GM21381 (cell line): ENCODE data around the gene ETS1.
"Not testable (repeated sequence)": the region's sequence is repeated elsewhere in the genome, so short reads cannot be mapped to it uniquely, and the experiment has no call there.

Source experiments
- ATAC-seq: cut with Tn5 transposase; IDR thresholded peaks from one replicate; pipeline ENCODE4 v1.9.1; 2021; ENCODE audit warnings: mild to moderate bottlenecking, moderate library complexity; ENCODE audit not compliant: unreplicated experiment

ETS1 gene

DNA sequence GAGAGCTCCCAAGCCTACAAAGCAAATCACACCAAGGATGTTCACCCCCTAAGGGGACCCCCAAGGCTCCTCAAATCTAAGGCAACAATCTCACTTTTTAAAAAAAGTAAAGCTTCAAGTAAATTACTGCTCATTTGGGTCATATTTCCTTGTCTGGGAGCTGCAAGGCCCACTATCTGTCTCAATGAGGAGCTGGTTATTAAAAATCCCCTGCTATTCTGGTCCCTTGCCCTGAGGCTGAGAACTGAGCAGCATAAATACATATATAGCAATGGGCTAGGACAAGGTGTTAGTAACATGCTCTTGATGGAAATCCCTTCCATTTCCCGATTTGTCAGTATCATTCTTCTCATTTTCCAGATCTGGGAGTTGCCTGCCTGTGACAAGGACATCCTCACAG lies 119.2 kb downstream of the ETS1 start:
- no peak for ATAC-seq

GRCh38 chr11:128467610-128468041 lies 119.7 kb downstream of the ETS1 start:
- ATAC-seq = no peak

GRCh38 chr11:128467041-128467440 lies 120.3 kb downstream of the ETS1 start:
- no peak for ATAC-seq

GRCh38 chr11:128465946-128466705 lies 121.2 kb downstream of the ETS1 start:
- no peak for ATAC-seq

- ATAC-seq = no peak
Observed at GRCh38 chr11:128465531-128465930, 121.8 kb downstream of the ETS1 start.

DNA sequence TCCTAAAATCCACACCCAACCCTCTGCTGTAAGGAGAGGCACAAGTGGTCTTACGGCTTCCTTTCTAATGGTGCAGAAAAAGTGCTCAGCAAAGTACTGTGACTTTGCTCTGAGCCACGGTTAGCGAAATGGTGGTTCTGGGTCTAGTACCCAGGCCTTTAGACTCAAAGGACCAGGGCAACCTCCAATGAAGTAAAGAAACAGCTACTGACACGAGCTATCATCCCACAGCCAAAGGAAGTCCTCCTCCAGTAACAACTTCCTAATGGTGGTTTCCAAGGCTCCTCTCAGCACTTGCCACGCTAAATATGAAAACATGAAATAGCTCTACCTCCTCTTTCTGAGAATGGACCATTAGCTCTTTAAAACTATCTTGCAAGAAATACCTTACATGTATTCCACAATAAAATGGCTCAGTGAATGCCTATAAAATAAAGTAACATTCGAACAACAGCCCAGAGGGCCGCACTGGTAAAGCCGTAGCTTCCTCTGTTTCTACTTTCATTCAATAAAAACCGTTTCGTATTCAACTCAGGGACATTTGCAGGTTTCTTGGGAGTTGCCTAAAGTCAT lies 122.4 kb downstream of the ETS1 start:
- no peak for ATAC-seq

DNA sequence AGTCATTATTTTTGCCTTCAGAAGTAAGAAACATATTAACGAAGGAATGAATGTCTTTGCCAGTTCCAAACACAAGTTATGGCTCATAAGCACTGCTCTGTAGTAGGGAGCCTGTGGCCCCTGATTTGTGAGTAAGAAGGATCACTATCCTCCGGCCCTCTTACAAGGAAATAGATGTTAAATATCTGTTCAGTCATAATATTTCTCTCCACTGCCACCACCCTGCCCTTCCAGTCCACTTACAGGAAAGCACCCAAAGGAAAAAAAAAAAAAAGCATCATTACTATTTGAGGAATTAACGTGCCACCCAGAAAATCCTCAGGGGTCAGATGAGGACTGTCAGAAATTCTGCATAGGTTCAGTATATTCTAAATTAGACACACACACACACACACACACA lies 123.4 kb downstream of the ETS1 start:
- no peak for ATAC-seq

- no peak for ATAC-seq
Observed at GRCh38 chr11:128463371-128463829, 124.0 kb downstream of the ETS1 start.

DNA sequence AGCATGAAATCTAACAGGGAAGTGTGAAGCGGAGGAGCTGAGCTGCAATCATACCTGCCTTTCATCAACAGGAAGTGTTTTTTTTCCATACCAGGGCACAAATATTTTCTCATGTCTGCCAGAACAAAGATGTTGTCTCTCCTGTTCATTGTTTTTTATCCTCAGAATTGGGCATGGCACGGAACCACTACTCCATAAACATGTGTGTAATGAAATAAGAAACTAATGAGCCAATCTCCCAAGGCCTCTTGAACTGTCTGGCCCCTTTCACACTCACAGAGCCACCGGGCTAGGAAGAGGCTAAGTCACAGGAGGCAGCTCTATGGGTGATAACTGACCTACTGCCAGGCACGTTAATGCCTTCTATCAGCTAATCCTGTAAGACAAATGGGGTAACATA lies 124.4 kb downstream of the ETS1 start:
- no peak for ATAC-seq

DNA sequence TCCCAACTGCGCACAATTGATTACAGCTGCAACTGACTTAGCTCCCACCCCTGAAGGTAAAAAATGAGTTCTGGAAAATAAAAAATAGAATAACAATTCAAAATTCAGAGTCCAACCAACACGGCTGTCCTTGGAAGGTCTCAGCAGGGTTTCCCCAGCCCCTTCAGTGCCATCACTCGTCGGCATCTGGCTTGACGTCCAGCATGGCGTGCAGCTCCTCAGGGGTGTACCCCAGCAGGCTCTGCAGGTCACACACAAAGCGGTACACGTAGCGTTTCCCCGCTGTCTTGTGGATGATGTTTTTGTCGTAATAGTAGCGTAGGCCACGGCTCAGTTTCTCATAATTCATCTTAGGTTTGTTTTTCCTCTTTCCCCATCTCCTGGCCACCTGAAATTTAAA lies 125.2 kb downstream of the ETS1 start:
- no peak for ATAC-seq

GRCh38 chr11:128458321-128458720 lies 129.0 kb downstream of the ETS1 start:
- no peak for ATAC-seq

DNA sequence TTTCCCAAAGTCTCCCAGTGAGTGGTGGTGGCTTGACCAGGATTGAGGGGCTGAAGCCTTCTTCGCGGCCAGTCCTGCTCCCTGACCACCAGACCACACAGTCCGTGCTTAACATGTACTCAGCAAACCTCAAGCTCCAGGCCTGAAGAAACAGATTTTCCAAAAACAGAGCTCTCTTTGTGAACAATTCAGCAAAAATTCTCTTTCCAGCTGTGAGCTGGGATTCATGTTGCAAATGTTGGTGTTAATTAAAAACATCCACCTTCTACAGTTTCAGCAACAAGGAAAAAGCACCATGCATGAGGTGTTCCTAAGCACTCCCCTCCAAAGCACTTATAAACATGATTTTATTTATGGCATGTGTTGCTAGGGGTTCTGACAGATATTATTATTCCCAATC lies 129.5 kb downstream of the ETS1 start:
- no peak for ATAC-seq

GRCh38 chr11:128456566-128457268 lies 130.6 kb downstream of the ETS1 start:
- ATAC-seq = no peak

GRCh38 chr11:128455766-128456165 lies 131.6 kb downstream of the ETS1 start:
- no peak for ATAC-seq

DNA sequence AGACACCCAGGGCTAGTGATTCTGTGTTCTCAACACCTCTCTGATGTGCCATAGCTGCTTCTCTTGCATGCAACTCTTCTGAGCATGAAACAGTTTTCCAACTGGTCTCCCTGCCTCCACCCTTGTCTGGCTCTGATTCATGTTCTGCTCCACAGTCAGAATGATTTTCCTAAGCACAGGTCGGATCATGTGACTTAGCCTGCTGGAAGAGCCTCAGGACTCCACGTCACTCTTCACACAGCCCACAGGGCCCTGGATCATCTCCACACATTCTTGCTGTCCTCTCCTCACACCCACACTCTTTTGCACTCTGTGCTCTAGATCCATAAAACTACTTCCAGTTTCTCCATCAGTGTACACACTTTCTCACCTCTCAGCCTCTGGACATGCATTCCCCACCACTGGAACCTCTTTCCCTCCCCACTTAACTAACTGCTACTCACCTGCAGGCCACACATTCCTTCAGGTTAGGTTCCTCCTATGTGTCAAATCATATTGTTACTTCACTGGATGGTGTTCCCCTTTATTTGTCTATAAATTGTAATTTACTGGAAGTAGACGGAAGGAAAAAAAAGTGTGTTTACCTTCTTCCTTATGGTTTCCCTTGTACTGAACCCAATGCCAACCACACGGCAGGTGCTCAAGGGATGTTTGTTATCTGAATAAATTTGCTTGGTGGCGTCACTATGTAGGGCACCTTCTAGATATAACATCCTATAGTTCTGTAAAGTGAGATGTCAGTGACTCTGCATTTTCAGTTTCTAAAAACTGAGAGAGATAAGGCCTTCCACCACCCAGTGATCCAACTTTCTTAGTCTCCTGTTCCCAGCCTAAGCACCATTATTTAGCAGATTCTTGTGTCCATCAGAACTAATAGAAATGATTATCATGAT lies 133.7 kb downstream of the ETS1 start:
- ATAC-seq = no peak

DNA sequence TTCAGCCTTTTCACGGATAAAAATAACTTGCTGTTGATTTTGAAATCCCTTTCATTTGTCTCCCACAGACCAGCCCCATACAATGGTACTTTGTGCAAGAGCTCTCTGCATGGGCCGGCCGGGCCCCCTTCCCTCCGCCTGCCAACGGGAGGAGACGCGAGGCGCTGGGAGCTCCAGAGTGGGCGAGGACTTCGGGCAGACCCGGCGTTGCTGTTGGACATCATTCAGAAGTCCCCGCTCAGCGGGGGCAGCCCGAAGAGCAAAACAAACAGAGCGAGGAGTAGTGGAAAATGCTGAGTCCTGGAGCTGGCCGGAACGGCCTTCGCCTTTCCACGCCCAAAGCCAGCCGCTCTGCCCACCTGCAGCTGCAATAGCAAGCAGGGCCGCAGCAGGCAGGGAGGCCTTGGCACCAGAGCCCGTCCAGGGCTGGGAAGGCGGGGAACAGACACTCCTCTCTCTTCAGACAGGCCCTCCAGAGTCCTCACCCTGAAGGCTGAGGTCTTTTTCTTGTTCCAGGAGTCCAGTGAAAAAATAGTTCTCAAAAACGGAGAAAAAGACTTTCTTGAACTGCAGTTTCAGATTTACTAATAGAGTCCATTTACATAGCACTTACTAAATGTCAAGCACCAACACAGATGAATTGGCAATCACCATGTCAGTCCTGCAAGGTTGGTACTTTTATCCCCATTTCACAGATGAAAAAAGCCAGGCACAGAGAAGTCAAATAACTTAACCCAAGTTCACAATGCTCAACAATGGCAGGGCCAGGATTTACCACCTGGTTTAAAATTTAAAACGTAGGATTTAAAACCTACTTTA lies 135.5 kb downstream of the ETS1 start:
- ATAC-seq = no peak

GRCh38 chr11:128450882-128451651 lies 136.3 kb downstream of the ETS1 start:
- ATAC-seq = no peak

DNA sequence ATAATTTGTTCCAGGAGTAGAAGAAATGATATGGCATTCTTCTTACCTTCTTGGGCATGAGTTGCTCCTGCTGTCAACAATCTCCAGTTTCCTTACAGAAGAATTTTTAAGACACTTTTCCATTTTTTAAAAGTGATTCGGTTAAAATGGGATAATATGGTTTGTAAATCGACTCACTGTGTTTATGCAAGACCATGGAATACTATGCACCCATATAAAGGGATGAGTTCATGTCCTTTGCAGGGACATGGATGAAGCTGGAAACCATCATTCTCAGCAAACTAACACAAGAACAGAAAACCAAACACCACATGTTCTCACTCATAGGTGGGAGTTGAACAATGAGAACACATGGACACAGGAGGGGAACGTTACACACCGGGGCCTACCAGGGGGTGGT lies 136.9 kb downstream of the ETS1 start:
- not testable (repeated sequence) for ATAC-seq

DNA sequence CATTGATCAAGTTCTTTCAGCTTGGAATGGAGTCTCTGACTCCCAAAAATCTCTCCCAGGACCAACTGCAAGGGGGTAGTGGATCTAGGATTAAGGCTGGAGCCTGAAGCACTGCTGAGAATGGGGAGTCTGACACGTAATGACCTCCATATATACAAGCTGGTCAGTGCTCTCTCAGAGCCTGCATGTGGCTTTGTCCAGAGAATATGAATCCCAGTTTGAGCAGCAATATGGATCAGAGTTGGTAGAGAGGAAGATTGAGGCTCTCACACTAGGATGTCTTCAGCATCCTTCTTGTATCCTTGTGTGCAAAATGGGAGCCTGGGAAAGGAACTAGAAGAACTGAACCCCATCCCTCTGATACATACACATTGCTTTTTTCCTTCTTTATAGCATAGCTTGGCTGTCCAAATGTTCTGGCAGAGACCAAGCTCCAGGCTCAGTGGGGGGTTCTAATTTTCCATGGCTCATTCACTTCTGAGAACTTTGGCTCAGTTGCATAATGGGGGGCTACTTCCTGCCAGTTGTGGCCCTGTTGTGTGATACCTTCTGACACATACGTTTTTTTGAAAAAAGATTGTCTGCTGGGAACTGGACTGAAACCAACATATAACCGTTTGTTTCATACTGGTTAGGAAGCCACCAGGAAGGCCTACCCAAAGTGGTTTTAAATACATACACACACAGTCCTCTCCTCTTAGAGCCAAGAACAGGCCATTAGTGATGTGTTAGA lies 138.2 kb downstream of the ETS1 start:
- no peak for ATAC-seq
